ENCODE measurements around the gene NDUFV3.

- TF ChIP-seq CTCF (IDR thresholded peaks at IDR 0.05; ENCODE audit: poor library complexity, severe bottlenecking): no peak
- TF ChIP-seq EP300 (conservative IDR thresholded peaks at IDR 0.05; ENCODE audit: poor library complexity, severe bottlenecking): no peak
- no peak for TF ChIP-seq EZH2 (IDR thresholded peaks at IDR 0.05; ENCODE audit: borderline replicate concordance, insufficient read depth, low read length, poor library complexity, severe bottlenecking)
- TF ChIP-seq SMC3 (conservative IDR thresholded peaks at IDR 0.05; ENCODE audit: poor library complexity): no peak
- TF ChIP-seq POLR2AphosphoS5 (IDR thresholded peaks at IDR 0.05): no peak
- TF ChIP-seq RAD21 (conservative IDR thresholded peaks at IDR 0.05): no peak
- TF ChIP-seq TAF1 (IDR thresholded peaks at IDR 0.05; ENCODE audit: low read depth): no peak
- TF ChIP-seq REST (IDR thresholded peaks at IDR 0.05; ENCODE audit: borderline replicate concordance): no peak
- no peak for TF ChIP-seq MXI1 (conservative IDR thresholded peaks at IDR 0.05; ENCODE audit: poor library complexity, severe bottlenecking)
Observed at GRCh38 chr21:42848932-42849758, 44.0 kb upstream of the NDUFV3 start.

Measured in neural cell (in vitro differentiated cells).